ENCODE measurements around the gene RNU6-7. TPM values are rescaled to one million over a fixed set of nuclear protein-coding genes. Genes with fewer than 3 reads are reported as not detected.

The RNU6-7 gene
- total RNA-seq, 1 donor from 2014 or later: not detected

DNA sequence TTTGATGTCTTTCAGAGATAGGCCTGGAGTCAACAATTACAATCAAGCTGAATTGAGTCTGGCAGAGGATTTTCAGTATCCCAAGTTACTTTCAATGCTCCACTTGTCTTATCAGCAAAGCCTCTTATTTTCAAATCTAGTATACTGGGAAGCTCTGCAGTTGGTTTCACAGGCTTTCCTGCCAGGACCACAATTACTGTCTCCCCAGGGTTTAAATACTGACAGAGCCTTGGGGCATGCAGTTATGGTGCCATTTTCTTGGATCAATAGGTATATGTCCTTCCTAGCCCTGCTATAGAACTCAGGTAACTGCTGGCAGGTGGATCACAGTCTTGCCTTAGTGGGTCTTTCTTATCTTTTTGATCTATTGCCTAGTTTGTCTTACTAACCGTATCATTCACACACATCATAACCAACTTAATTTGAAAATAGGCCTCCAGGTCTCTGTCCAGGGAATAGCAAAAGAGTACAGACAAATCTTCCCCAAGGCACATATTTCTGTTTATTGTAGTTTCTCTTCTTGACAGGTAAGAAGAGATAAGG is 23.6 kb downstream of the RNU6-7 start:
- no peaks in the 10 kb centered on the region for H3K36me3 Mint-ChIP-seq (ENCODE audit: low read depth)
- TF ChIP-seq, protein P1, sequence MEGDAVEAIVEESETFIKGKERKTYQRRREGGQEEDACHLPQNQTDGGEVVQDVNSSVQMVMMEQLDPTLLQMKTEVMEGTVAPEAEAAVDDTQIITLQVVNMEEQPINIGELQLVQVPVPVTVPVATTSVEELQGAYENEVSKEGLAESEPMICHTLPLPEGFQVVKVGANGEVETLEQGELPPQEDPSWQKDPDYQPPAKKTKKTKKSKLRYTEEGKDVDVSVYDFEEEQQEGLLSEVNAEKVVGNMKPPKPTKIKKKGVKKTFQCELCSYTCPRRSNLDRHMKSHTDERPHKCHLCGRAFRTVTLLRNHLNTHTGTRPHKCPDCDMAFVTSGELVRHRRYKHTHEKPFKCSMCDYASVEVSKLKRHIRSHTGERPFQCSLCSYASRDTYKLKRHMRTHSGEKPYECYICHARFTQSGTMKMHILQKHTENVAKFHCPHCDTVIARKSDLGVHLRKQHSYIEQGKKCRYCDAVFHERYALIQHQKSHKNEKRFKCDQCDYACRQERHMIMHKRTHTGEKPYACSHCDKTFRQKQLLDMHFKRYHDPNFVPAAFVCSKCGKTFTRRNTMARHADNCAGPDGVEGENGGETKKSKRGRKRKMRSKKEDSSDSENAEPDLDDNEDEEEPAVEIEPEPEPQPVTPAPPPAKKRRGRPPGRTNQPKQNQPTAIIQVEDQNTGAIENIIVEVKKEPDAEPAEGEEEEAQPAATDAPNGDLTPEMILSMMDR (IDR thresholded peaks at IDR 0.05): no peak
- H3K27ac Mint-ChIP-seq: no peak overlapping the region
- H3K4me3 Mint-ChIP-seq: no peak overlapping the region
- intact Hi-C loops (cut with micrococcal nuclease): loop anchor here (2.0 kb wide), 1 partner anchor 19 kb away; no protein-coding TSS in a partner anchor
- H3K4me1 Mint-ChIP-seq: peaks cover 3% of the 10 kb centered on the region
- ATAC-seq (ENCODE audit: low read depth) (no peak), DNase-seq (no peak)
- CTCF ChIA-PET: no interaction called here
- H3K27me3 Mint-ChIP-seq: peaks cover 11% of the 10 kb centered on the region
- POLR2A ChIA-PET: interaction anchor here (0.6 kb wide), 2 partner anchors 86 to 1483 kb away, joined by 3 to 5 read pairs; no protein-coding TSS in a partner anchor
- no peaks in the 10 kb centered on the region for H3K9me3 Mint-ChIP-seq

DNA sequence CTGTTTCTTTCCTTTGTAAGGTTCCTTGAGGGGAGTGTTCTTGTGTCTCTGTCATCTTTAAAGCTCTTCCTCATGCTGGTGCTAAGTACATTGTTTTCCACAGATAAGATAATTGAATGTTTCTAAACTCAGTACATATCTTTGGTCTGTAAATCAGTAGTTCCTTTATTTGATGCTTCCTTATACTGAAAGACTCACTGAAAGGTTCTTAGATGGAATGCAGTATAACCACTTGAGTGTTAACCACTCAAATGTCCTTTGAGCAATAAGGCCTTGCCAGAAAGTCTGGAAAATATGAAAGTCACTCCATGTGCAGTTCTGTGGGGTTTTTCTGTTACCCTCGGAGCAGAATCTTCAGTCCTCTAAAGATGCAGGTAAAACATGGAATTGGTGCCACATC is 24.2 kb downstream of the RNU6-7 start:
- no peak for ATAC-seq (ENCODE audit: low read depth)
- DNase-seq: no peak
- Mint-ChIP-seq H3K36me3 (ENCODE audit: low read depth) (no peaks in the 10 kb centered on the region), H3K27ac (no peak overlapping the region), H3K4me1 (peaks cover 3% of the 10 kb centered on the region), H3K4me3 (no peak overlapping the region), H3K9me3 (no peaks in the 10 kb centered on the region), H3K27me3 (peaks cover 9% of the 10 kb centered on the region)
- POLR2A ChIA-PET: no interaction called here
- TF ChIP-seq, protein P1 (IDR thresholded peaks at IDR 0.05): no peak
- intact Hi-C loops (cut with micrococcal nuclease): no loop called here
- CTCF ChIA-PET: no interaction called here

DNA sequence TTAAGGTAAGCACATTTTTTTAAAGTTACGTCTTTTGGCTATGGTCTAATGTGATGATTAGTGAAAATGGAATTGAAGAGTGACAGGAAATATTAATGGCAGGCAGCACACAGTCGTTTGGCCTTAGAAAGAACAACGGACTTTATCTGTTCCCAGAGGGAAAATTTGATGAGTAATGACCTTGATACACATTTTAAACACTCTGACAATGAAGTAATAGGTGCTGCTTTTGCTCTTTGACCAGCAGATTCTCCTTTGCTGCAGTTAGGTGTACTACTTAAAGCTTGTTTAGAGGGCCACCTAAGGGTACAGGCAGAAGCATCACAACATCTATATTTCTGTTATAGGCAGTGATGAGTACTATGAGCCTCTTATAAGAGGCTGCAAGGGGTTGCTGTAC is 28.3 kb downstream of the RNU6-7 start:
- H3K27me3 Mint-ChIP-seq: no peaks in the 10 kb centered on the region
- intact Hi-C loops (cut with micrococcal nuclease): no loop called here
- no peak for ATAC-seq (ENCODE audit: low read depth)
- no peaks in the 10 kb centered on the region for H3K9me3 Mint-ChIP-seq
- ChIA-PET POLR2A (no interaction called here), CTCF (no interaction called here)
- TF ChIP-seq, protein P1 (IDR thresholded peaks at IDR 0.05): no peak
- H3K4me3 Mint-ChIP-seq: no peak overlapping the region
- DNase-seq: no peak
- peaks cover under 1% of the 10 kb centered on the region for H3K4me1 Mint-ChIP-seq
- H3K27ac Mint-ChIP-seq: no peak overlapping the region
- no peaks in the 10 kb centered on the region for H3K36me3 Mint-ChIP-seq (ENCODE audit: low read depth)

DNA sequence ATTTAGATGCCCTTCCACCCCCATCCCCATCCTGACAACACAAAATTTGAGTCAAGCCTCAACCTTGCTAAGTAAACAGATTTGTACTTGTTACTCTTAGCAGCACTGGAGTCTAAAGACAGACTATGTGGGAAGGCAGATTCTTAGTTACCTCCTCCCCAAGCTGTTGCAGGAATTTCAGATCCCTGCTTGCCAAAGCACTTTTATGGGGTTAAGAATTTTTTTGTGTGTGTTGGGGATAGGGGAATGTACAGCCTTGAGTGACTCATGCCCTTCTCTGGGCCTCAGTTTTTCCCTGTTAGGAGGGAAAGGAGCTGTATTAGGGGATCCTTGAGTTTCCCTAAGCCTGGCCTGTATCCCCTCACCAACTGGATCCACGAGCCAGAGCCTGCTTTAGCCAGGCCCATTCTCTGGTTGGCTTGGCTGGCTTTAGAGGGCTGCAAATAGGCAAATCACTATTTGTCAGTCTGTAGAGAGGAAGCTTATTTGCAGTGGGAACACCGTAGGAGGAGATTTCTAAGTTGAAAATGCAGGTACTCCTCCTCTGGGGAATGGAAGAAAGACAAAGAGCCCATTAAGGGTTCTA is 28.9 kb downstream of the RNU6-7 start:
- no peak overlapping the region for H3K4me3 Mint-ChIP-seq
- intact Hi-C loops (cut with micrococcal nuclease): no loop called here
- TF ChIP-seq, protein P1 (IDR thresholded peaks at IDR 0.05): no peak
- H3K36me3 Mint-ChIP-seq (ENCODE audit: low read depth): no peaks in the 10 kb centered on the region
- H3K9me3 Mint-ChIP-seq: no peaks in the 10 kb centered on the region
- no peaks in the 10 kb centered on the region for H3K27me3 Mint-ChIP-seq
- no peaks in the 10 kb centered on the region for H3K4me1 Mint-ChIP-seq
- ATAC-seq (ENCODE audit: low read depth): no peak
- no peak for DNase-seq
- H3K27ac Mint-ChIP-seq: no peak overlapping the region
- POLR2A ChIA-PET: no interaction called here
- CTCF ChIA-PET: no interaction called here

DNA sequence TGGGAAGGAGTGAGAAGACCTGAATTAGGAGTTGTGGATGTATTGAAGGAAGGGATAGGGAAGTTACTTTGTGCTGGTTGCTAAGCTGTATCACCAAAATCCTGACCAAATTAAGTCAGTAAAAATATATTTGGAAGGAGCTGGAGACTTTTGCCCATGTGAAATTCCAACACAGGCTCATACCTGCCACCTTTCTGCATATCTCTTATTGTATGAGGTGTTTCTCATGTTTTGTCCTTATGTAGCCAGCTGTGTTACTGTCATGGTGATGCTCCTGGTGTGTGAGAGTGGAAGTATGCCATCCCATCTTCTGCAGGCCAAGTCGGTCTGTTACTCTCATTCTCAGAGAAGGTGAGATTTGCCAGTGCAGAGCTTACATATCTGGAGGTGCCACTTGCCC is 30.6 kb downstream of the RNU6-7 start:
- ChIA-PET POLR2A (no interaction called here), CTCF (no interaction called here)
- intact Hi-C loops (cut with micrococcal nuclease): no loop called here
- H3K9me3 Mint-ChIP-seq: no peaks in the 10 kb centered on the region
- no peak overlapping the region for H3K27ac Mint-ChIP-seq
- no peak overlapping the region for H3K4me3 Mint-ChIP-seq
- DNase-seq (no peak), ATAC-seq (ENCODE audit: low read depth) (no peak)
- H3K4me1 Mint-ChIP-seq: no peaks in the 10 kb centered on the region
- H3K27me3 Mint-ChIP-seq: no peaks in the 10 kb centered on the region
- no peaks in the 10 kb centered on the region for H3K36me3 Mint-ChIP-seq (ENCODE audit: low read depth)
- TF ChIP-seq, protein P1 (IDR thresholded peaks at IDR 0.05): no peak
